Right renal cortex interstitium (tissue), 3 donors: Measurements from ENCODE around the gene MTERF4. TPM values are rescaled to one million over a fixed set of nuclear protein-coding genes. Genes with fewer than 3 reads are reported as not detected.

Source experiments
- DNase-seq, 3 donors: peaks; one replicate each; pipeline ENCODE4 v3.0.0-alpha.2; 2013; ENCODE audit warnings: low read depth in 3 of 3, low spot score in 2 of 3
- polyA plus RNA-seq, 3 donors: library from polyadenylated mRNA; unstranded; fragments of 120-200 nt; gene quantifications; one replicate each; pipeline ENCODE4 v1.2.1, GENCODE V29; 2013; ENCODE audit not compliant: insufficient read length in 3 of 3

The MTERF4 gene
- polyA plus RNA-seq: 10 to 100 TPM; 61.5 to 74.3 (median 64.1) TPM

- peak; percentile 63 to 78 (median 69) for DNase-seq
These were observed at the start of gene MTERF4 for GRCh38 chr2:241102239-241102803. Gene MTERF4, minus strand, starts transcription at chr2:241102287. Its CDS starts 14 bp downstream, at chr2:241102273.

- DNase-seq: peak in 1 of 3 donors; percentile 5
These were observed 48.8 kb upstream of the MTERF4 start for GRCh38 chr2:241150660-241151530.

GRCh38 chr2:241149925-241150659, 48.0 kb upstream of the MTERF4 start, which contains the start of gene PPP1R7:
Gene PPP1R7, plus strand, starts transcription at chr2:241150467. Its CDS starts 29 bp downstream, at chr2:241150496.
- DNase-seq: peak; percentile 83 to 90 (median 86)

GRCh38 chr2:241149675-241149924, 47.5 kb upstream of the MTERF4 start:
- DNase-seq: no peak

- DNase-seq: peak; percentile 80 to 91 (median 82)
These were observed 47.0 kb upstream of the MTERF4 start, which contains the start of gene PASK for GRCh38 chr2:241148891-241149674. Gene PASK, minus strand, starts transcription at chr2:241149472. Its CDS starts 6,440 bp downstream, at chr2:241143032.

- DNase-seq: no peak
These were observed 46.2 kb upstream of the MTERF4 start for GRCh38 chr2:241148239-241148638.

GRCh38 chr2:241147336-241147735, 45.2 kb upstream of the MTERF4 start:
- DNase-seq: no peak

GRCh38 chr2:241146286-241146685, 44.2 kb upstream of the MTERF4 start:
- no peak for DNase-seq

GRCh38 chr2:241142593-241142992, 40.5 kb upstream of the MTERF4 start:
- DNase-seq: no peak

GRCh38 chr2:241142063-241142462, 40.0 kb upstream of the MTERF4 start:
- DNase-seq: no peak

GRCh38 chr2:241141214-241141770, 39.2 kb upstream of the MTERF4 start:
- DNase-seq: no peak

GRCh38 chr2:241140445-241140840, 38.4 kb upstream of the MTERF4 start:
- no peak for DNase-seq

GRCh38 chr2:241139531-241140444, 37.7 kb upstream of the MTERF4 start:
- DNase-seq: no peak

GRCh38 chr2:241138471-241138870, 36.4 kb upstream of the MTERF4 start:
- DNase-seq: no peak

GRCh38 chr2:241137276-241138190, 35.4 kb upstream of the MTERF4 start:
- no peak for DNase-seq

- DNase-seq: no peak
These were observed 34.7 kb upstream of the MTERF4 start for GRCh38 chr2:241136661-241137260.

GRCh38 chr2:241136191-241136590, 34.1 kb upstream of the MTERF4 start:
- no peak for DNase-seq

- DNase-seq: no peak
These were observed 33.6 kb upstream of the MTERF4 start for GRCh38 chr2:241135737-241136136.
